HuH-7.5 (cell line): ENCODE data around the gene ADSL.

Experiments used
- DNase-seq: peaks from one replicate; pipeline ENCODE4 v3.0.0; 2011; ENCODE audit warnings: low spot score

Gene ADSL

GRCh38 chr22:40405178-40406062 is 59.1 kb downstream of the ADSL start:
- DNase-seq, result no peak

GRCh38 chr22:40406063-40406890 is 60.0 kb downstream of the ADSL start:
- DNase-seq, result no peak

DNA sequence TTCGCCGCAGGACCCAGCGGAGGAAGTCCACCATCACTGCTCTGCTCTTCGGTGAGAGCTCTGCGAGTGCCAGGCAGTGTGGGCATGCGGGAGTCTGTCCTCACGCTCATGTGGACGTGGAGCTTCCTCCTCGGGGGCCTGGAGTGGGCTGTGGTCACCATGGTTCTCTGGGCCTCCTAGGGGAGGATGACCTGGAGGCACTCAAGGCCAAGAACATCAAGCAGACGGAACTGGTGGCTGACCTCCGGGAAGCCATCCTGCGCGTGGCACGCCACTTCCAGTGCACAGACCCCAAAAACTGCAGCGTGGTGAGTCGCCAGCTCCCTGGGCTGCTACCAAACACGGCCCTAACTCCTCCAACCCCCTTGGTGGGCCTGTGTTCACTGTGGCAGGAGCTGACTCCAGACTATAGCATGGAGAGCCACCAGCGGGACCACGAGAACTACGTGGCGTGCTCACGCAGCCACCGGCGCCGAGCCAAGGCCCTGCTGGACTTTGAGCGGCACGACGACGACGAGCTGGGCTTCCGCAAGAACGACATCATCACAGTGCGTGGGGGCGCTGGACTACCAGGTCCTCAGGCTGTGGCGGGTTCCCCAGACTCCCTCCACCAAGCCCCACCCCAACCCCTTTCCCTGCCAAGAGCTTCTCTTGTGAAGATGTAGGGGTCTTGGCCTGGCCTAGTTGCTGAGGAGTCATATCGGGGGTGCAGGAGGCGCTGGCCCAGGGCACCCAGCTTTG is 60.9 kb downstream of the ADSL start:
- DNase-seq, result no peak

DNA sequence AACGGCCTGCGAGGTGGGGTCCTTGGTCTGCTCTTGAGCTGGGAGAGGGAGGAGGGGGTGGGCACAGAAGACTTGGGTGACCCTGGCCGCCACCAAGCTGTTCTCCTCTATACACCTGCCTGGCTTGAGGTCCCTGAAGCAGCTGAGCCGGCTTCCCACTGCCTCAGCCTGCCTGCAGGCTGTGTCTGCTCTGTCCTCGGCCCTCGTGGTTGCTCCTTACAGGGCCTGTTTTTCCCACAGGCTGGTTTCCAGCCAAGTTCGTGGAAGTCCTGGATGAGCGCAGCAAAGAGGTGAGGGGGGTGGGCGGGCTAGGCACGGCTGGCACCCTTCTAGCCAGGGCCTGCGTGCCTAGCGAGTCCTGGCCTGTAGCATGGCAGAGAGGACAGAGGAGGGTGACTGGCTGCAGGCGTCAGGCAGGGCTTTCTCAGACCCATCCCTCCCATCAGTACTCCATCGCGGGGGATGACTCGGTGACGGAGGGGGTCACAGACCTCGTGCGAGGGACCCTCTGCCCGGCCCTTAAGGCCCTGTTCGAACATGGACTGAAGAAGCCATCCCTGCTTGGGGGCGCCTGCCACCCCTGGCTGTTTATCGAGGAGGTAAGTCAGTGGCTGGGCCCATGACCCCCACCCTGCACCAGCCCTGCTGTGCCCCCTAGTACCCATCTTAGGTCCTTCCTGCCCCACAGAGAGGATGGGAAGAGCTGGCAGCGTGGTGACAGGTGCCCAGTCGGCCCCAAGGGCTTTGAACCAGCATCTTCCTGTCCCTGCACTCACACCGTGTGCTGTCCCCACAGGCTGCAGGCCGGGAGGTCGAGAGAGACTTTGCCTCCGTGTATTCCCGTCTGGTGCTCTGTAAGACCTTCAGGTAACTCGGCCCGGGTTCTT is 61.8 kb downstream of the ADSL start:
- DNase-seq, result no peak

DNA sequence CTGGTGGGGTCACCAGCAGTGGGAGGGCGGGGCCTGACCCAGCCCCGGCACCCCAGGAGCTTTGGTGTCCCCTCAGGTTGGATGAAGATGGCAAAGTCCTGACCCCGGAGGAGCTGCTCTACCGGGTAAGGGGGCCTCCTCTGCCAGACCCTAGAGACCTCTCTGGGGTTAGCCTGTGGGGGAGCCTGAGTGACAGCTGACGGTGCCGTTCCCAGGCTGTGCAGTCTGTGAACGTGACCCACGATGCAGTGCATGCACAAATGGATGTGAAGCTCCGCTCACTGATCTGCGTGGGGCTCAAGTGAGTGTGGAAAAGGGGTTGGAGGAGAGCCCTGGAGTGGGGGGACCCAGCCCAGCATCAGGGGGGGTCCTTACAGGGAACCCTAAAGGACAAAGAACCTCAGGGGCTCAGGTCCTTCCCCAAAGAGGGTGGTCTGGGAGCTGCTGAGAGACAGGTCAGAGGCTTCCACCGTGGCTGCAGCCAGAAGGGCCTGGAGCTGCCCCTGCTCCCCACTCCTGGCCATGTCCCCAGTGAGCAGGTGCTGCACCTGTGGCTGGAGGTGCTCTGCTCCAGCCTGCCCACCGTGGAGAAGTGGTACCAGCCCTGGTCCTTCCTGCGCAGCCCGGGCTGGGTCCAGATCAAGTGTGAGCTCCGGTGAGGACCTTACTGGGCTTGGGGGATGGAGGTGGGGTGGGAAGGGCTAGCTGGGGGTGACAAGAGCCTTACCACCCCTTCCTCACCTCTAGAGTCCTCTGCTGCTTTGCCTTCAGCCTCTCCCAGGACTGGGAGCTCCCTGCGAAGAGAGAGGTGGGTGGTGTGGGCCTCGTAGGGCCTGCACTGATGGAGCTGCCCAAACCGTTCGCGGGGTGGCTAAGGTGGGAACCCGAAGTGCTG is 62.7 kb downstream of the ADSL start:
- no peak for DNase-seq

- DNase-seq, result no peak
Observed at GRCh38 chr22:40409613-40410113, 63.4 kb downstream of the ADSL start.

DNA sequence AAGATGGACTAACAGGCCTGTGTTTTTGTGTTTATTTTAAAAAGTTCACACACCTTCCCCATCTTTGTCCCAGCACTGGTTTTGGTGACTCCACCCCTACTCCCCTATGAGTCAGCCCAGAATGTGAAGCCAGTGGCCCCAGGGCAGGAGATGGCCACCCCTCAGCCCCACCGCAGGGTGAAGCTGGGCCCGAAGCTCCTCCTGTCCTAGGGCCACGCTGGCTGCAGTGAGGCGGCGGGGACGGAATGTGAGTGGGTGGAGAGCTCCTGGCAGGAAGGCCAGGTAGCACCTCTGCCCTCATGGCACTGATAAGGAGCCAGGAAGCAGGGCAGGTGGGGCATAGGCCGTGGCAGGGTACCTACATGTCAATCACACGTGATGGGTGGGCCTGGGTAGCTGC is 64.0 kb downstream of the ADSL start:
- no peak for DNase-seq

DNA sequence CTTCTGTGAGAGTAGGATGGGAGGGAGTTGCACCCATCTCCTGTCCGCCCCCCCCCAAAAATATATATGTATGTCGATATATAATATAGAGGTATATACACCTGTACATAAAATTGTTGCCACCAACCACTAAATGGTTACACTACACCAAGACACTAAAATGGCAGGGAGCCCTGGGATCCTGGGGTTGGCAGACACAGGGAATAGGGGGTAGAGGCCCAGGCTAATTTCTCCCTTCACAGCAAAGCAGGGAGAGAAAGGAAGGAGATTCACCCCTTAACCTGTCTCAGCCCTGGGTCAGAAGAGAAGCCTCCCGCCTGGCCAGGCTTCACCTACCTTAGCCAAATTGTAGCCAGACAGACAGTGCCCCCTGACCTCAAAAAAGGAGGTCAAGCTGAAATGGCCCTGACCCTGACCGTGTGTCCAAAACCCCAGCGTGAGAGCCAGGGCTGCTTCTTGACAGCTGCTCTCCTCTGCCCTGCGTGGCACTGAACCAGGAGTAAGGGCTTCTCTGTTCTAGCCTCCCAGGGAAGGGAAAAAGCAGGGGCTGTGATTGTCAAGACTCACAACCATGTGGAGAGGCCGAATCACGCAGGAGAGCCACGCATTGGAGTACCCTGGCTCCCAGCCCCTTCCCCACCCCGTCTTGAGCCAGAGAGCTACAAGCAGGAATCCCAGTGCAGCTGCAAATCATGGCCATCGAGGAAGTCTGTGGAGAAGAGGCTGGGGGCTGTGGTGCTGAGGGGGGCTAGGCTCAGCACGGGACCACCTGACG is 64.6 kb downstream of the ADSL start:
- no peak for DNase-seq

- DNase-seq, result no peak
Observed at GRCh38 chr22:40411506-40411861, 65.2 kb downstream of the ADSL start.

GRCh38 chr22:40412441-40412840 is 66.1 kb downstream of the ADSL start:
- DNase-seq, result no peak

- no peak for DNase-seq
Observed at GRCh38 chr22:40413873-40414272, 67.6 kb downstream of the ADSL start.

DNA sequence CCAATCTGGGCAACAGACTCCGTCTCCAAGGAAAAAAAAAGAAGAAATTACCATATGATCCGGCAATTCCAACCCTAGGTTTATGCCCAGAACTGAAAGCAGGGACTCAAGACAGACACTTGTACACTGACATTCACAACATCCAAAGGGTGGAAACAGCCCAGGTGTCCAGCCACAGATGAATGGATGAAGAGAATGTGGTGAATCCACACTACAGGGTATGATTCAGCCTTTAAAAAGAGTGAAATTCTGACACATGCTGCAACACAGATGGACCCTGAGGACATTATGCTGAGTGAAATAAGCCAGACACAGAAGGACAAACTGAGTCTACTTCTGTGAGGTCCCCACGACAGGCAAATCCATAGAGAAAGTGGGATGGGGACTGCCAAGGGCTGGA is 68.0 kb downstream of the ADSL start:
- DNase-seq, result no peak

DNA sequence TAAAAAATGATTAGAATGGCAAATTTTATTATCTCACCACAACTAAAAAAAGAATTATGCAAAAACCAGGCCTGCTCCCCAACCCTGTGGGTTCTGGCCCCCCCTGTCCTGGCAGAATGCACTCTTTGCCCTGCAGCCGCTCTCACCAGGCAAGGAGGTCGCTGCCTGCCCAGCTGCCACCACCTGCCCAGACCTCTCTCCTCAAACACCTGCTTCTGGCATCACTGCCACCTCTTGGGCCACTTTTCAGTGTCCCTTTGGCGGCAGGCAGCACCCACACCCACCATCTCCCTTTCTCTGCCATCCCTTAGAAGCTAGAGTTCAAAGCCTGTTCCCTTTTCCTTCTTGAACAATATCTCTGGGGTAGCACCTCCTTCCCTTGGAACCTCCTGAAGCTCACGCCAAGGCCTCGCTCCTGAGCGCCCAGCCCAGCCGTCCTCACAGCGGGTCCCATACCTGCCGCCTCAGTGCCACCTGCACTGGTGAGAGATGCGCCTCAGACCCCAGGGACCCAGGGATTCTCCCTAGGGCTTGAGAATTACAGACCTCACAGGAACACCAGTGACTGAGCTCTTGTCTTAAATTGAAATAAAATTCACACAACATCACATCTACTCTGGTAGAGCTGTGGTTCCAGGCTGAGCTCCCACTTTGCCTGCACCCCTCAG is 68.7 kb downstream of the ADSL start:
- DNase-seq, result no peak

DNA sequence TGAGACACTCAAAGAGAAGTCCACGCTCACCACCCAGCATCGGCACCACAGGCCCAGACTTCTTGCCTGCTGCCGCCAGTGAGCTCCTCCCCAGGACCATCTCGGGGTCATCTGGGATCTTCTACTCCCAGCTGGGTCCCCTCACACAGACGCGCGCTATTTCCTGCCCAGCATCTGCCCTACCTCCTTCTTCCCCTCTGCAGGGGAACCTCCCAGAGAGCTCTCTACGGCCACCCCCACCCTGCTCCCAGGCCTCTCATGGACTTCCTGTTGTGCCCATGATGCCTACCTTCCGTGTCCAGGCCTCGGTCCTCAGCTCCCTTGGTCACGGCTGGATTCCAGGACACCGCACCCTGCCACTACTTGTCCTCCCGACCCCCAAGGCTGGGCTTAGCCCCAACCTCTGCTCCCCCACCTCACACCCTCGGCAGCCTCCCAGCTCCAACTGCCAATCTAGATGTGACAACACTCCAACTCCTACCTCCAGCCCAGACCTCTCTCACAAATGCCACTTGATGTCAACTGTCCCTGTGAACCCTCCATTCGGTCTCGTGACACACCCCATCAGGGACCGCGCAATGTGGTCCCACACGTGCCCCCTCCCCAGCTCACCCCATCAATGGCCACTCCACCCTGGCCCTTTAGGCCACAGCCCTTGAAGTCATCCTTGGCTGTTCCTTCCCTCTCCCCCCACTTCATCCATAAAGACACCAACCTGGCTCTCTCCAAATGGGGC is 69.4 kb downstream of the ADSL start:
- no peak for DNase-seq

DNA sequence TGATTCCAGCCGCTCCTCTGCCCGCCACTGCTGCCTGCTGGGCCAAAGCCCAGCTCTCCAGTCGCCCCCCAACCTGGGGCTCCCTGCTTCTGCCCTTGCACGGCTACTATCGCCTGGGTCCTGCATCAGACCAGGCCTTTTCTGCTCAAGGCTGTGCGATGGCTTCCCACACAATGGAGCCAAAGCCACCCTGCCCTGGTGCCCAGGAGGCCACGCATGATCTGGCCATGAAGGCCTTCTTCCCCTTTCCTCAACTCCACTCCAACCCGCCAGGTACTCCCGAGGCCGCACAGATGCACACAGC is 69.9 kb downstream of the ADSL start:
- no peak for DNase-seq

DNA sequence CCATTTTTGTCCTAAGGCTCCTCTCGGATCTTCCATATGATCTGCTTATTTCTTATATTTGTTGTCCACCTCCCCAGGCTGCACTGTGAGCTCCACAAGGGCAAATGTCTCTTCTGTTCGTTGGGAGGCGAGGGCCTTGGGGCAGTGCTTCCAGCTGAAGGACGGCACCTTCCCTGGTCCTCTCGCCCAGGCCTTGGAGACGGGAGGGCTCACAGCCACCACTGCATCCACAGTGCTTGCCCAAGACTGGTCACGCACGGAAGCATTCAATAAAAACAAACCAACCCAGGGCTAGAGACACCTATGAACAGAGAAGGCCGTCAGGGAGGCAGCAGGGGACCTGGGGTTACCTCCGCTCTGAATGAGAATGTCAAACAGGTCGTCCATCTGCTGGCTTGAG is 70.3 kb downstream of the ADSL start:
- no peak for DNase-seq

DNA sequence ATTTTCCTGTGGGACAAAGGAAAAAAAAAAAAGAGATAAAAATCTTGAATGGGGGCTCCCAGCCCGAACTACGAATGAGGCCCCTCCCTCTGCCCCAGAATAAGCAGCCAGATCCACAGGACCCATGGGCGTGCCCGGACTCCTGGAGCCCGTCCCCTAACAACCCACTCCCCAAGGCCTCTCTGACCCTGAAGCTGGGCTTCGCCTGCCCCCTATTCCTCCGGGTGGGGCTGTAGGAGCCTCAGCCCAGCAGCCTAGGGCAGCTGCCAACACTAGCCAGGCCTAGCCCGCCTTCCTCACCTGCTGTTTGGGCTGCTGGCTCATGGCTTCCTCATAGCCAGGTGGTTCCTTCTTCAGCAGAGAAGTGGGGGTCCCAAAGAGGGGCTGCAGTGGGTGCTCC is 70.7 kb downstream of the ADSL start:
- no peak for DNase-seq

GRCh38 chr22:40417881-40418280 is 71.6 kb downstream of the ADSL start:
- DNase-seq, result no peak
